Measurements from ENCODE around the gene DNAJC1.
"Not testable (repeated sequence)": the region's sequence is repeated elsewhere in the genome, so short reads cannot be mapped to it uniquely, and the experiment has no call there.

DNAJC1 gene

DNA sequence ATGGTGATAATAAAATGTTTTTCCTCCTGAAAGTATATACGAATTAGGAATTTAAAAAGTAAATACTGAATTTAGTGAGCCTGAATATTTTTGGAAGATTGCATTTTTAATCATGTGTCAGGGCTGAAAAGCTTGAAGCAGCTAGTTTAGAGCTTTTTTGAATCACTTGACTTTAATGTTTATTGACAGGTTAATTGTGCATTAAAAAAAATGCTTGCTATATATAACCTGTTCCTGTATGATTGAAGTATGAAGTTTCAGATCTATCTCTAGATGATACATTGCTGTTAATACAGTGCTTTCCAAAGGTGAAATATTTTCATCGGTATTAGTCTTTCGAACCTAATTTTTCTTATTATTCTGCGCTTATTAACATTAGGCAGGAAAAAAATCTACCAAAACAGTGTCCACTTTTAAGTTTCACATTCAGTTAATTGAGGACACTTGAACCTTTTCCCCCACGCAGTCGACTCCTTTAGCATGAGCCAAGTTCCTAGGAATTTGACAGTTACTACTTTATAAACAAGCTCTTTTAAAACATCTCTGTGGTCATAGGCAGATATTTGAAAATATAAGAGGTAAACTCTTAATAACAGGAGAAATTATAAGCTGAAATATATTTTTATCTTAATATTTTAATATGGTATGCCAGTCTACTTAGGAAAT lies 282.4 kb downstream of the DNAJC1 start:
- no peak for DNase-seq

DNA sequence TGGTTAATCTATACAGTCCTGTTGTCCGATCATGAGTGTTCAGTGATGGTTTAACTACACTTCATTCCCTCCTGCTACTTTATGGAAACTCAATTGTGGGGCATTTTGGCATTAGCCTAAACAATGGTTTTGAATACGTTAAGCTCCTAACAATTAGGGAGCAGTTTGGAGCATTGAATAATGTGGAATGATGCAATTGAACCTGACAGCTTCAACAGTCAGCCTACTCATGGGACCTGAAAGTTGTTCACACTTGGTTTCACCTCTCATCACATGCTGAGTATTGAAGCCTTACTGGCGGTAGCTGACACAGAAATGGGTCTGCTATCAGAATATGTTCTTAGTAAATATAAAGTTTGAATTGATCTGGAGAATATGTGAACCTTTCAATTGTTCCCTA lies 283.4 kb downstream of the DNAJC1 start:
- no peak for DNase-seq

DNA sequence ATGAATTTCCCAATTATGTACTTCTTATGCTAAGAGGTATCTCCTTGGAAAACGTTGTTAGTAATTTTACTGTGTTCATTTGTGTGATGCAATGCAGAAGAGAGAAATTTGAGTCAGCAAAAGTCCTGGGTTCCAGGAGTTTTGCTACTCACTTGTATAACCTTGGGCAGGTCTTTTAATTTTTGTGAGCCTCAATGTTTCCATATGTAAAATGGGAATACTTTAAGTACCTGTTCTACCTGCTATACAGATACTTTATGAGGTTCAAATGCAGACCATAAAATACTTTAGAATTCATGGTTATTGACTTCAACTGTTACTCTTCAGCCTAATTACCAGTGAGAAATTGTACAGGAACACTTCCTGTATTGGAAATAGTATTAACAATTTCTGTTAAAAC lies 284.0 kb downstream of the DNAJC1 start:
- no peak for DNase-seq

DNA sequence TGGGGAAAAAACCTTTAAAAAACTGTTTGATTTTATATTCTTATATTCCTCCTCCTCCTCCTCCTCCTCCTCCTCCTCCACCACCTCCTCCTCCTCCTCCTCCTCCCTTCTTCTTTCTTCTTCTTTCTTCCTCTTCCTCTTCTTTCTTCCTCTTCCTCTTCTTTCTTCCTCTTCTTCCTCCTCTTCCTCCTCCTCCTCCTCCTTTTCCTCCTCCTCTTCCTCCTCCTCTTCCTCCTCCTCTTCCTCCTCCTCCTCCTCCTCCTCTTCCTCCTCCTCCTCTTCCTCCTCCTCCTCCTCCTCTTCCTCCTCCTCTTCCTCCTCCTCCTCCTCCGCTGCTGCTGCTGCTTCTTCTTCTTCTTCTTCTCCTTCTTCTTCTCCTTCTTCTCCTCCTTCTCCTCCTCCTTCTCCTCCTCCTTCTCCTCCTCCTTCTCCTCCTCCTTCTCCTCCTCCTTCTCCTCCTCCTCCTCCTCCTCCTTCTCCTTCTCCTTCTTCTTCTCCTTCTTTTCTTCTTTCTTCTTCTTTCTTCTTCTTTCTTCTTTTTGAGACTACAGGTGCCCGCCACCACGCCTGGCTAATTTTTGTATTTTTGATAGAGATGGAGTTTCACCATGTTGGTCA lies 286.0 kb downstream of the DNAJC1 start:
- not testable (repeated sequence) for DNase-seq

DNA sequence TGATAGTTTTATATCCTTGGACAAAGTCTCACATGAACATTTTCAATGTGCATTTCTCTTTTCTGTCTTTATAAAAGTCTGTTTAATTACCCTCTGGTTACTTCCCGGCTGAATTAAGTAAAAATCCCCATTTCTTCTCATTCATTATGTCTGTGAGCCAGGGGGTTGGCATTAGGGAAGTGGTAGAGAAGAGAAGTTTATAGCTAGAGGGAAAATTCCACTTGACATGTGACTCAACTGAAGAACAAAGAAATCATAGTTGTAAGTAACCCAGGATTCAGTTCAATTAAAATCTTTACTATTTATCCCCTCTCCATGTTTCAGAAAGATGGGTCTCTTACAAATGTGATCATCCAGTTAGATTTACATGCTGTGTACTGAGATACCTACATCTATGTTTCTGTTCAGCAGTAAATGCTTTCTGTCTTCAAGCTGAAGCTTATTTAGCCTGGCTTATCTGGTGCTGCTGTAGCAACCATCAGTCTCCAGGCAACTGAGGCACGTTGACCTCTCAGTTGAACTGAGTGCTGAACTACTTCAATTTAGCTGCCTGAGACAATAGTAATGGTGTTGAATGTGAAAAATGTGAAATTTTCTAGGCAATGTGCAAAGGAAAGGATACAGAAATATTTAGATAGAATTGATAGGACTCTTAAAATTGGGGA lies 287.9 kb downstream of the DNAJC1 start:
- DNase-seq, result no peak

DNA sequence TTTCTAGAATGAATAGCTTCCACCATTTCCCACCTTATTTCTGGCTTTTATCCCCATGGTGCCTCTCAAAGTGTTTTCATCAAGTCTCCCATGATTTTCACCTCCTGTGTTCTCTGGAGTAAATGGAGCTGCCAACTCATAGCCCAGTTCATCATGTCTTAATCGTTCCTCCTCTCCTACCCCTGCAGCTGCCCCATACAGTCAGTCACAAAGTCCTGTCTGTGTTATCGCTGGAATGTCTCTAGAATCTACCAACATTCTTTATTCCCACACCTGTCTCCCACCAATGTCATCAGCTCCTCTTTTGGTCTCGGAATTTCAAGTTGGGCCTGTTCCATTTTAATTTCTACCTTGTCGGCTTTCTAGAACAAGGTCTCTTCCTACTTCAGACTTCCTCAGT lies 290.6 kb downstream of the DNAJC1 start:
- no peak for DNase-seq

DNA sequence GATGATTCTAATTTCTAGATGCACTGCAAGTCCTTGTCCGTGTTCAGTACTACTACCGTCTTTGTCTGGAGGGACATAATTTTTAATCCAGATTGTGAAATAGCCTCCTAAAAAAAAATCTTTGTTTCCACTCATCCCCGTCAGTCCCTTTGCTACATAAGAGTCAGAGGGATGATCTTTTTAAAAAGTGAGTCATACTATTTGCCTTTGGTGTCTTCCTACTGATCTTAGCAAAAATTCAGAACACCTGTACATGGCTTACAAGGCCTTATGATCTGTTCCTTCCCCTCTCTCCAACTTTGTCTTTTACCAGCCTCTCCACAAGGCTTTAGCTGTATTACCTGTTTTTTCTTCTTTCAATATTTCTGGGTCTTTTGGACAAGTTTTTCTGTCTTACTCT lies 296.0 kb downstream of the DNAJC1 start:
- DNase-seq, result no peak

All from NCI-H524 (cell line).